HepG2 (cell line): ENCODE data around the gene ATXN7L3. TPM values are rescaled to one million over a fixed set of nuclear protein-coding genes. Genes with fewer than 3 reads are reported as not detected.

Source experiments
- BORCS8-MEF2B ChIP-seq: sonication (generic); formaldehyde crosslinking; IDR thresholded peaks from 2 replicates; pipeline ENCODE4 v1.8.0; 2022; ENCODE audit warnings: mild to moderate bottlenecking, missing genetic modification reagents
- GMEB2 ChIP-seq: IDR thresholded peaks from 2 replicates; pipeline ENCODE4 v1.6.1; 2016; ENCODE audit warnings: missing biosample characterization, missing genetic modification reagents, low read depth
- HOXA3 ChIP-seq: sonication (generic); formaldehyde crosslinking; IDR thresholded peaks from 2 replicates; pipeline ENCODE4 v1.5.0; 2020; ENCODE audit warnings: missing genetic modification reagents
- HOXA9 ChIP-seq: sonication (generic); formaldehyde crosslinking; IDR thresholded peaks from 2 replicates; pipeline ENCODE4 v1.8.1; 2022; ENCODE audit warnings: missing genetic modification reagents, mild to moderate bottlenecking, moderate library complexity, borderline replicate concordance
- KDM6A ChIP-seq: IDR thresholded peaks from 2 replicates; pipeline ENCODE4 v1.6.1; 2016; ENCODE audit warnings: low read depth
- MTF2 ChIP-seq: sonication (generic); formaldehyde crosslinking; IDR thresholded peaks from 2 replicates; pipeline ENCODE4 v1.5.0; 2020; ENCODE audit warnings: missing genetic modification reagents, borderline replicate concordance
- NPAS2 ChIP-seq: sonication (generic); formaldehyde crosslinking; IDR thresholded peaks from 2 replicates; pipeline ENCODE4 v1.8.0; 2022; ENCODE audit warnings: mild to moderate bottlenecking, missing genetic modification reagents, borderline replicate concordance
- PRPF4 ChIP-seq: fragments of 200-400 bp; formaldehyde crosslinking; IDR thresholded peaks from 2 replicates; pipeline ENCODE4 v1.6.1; 2016; ENCODE audit warnings: low read length, low read depth; ENCODE audit not compliant: poor library complexity, severe bottlenecking
- RAD51 ChIP-seq: fragments of 450-650 bp; IDR thresholded peaks from 2 replicates; pipeline ENCODE4 v1.6.1; 2016; ENCODE audit warnings: borderline replicate concordance
- SUZ12 ChIP-seq: fragments of 150-350 bp; IDR thresholded peaks from 2 replicates; pipeline ENCODE4 v1.6.1; 2014; ENCODE audit warnings: low read depth, low read length
- ZBTB34 ChIP-seq: sonication (generic); formaldehyde crosslinking; IDR thresholded peaks from 2 replicates; pipeline ENCODE4 v1.8.0; 2022; ENCODE audit warnings: mild to moderate bottlenecking, missing genetic modification reagents
- ZFP62 ChIP-seq: sonication (generic); formaldehyde crosslinking; IDR thresholded peaks from 2 replicates; pipeline ENCODE4 v1.4.0; 2020; ENCODE audit warnings: missing genetic modification reagents
- ZFP91 ChIP-seq: sonication (generic); formaldehyde crosslinking; IDR thresholded peaks from 2 replicates; pipeline ENCODE4 v1.9.0; 2022; ENCODE audit warnings: missing genetic modification reagents, mild to moderate bottlenecking, borderline replicate concordance
- ZNF121 ChIP-seq: sonication (generic); formaldehyde crosslinking; IDR thresholded peaks from 2 replicates; pipeline ENCODE4 v1.5.0; 2020; ENCODE audit warnings: mild to moderate bottlenecking, missing genetic modification reagents
- ZNF282 ChIP-seq: fragments of 450-650 bp; IDR thresholded peaks from 2 replicates; pipeline ENCODE4 v1.6.1; 2018; ENCODE audit not compliant: partially characterized antibody
- ZNF317 ChIP-seq: sonication (generic); formaldehyde crosslinking; IDR thresholded peaks from 2 replicates; pipeline ENCODE4 v1.5.0; 2020; ENCODE audit warnings: mild to moderate bottlenecking, missing genetic modification reagents
- ZNF577 ChIP-seq: sonication (generic); formaldehyde crosslinking; IDR thresholded peaks from 2 replicates; pipeline ENCODE4 v1.4.0; 2020; ENCODE audit warnings: mild to moderate bottlenecking, low read depth, missing genetic modification reagents, borderline replicate concordance
- ZNF589 ChIP-seq: sonication (generic); formaldehyde crosslinking; conservative IDR thresholded peaks from 2 replicates; pipeline ENCODE4 v1.8.0; 2022; ENCODE audit warnings: mild to moderate bottlenecking, moderate library complexity, missing genetic modification reagents
- ZNF703 ChIP-seq: sonication (generic); formaldehyde crosslinking; IDR thresholded peaks from 2 replicates; pipeline ENCODE4 v1.5.1; 2020; ENCODE audit warnings: missing genetic modification reagents, mild to moderate bottlenecking, moderate library complexity, borderline replicate concordance
- polyA plus RNA-seq, 8 experiments: library from polyadenylated mRNA; depleted of rRNA in 3 of 8; stranded (reverse) in 7 of 8; unstranded in 1 of 8; fragments of >200 nt; fragmentation: Illumina TruSeq in 4 of 8; extraction: Trizol in 4 of 8; gene quantifications; 2 replicates each; pipeline versions ENCODE4 v1.2.1 to v1.2.3, GENCODE V29; 2011 to 2016; ENCODE audit warnings: low read depth in 4 of 8, missing spikeins in 1 of 8, mixed read lengths in 1 of 8; ENCODE audit not compliant: insufficient read depth in 1 of 8
- total RNA-seq, 5 experiments: library from RNA; depleted of rRNA; stranded (reverse); fragments of >200 nt; fragmentation: Illumina TruSeq; extraction: Trizol; gene quantifications; 2 replicates each; pipeline ENCODE4 v1.2.3, GENCODE V29; 2016; ENCODE audit warnings: low read depth in 1 of 5
- TF ChIP-seq, protein P1 (sequence below): sonication (generic); formaldehyde crosslinking; IDR thresholded peaks from 2 replicates; pipeline ENCODE4 v1.4.0; 2020; ENCODE audit warnings: missing genetic modification reagents
- TF ChIP-seq, protein P2 (sequence below): sonication (generic); formaldehyde crosslinking; IDR thresholded peaks from 2 replicates; pipeline ENCODE4 v1.5.0; 2020; ENCODE audit warnings: missing genetic modification reagents, mild to moderate bottlenecking, borderline replicate concordance

ATXN7L3 gene
- total and polyA plus RNA-seq, 2 of the 13 experiments (the other 11 are each of a cell fraction or from before 2014, with no cell fraction given) = 44.5 to 59.1 TPM

DNA sequence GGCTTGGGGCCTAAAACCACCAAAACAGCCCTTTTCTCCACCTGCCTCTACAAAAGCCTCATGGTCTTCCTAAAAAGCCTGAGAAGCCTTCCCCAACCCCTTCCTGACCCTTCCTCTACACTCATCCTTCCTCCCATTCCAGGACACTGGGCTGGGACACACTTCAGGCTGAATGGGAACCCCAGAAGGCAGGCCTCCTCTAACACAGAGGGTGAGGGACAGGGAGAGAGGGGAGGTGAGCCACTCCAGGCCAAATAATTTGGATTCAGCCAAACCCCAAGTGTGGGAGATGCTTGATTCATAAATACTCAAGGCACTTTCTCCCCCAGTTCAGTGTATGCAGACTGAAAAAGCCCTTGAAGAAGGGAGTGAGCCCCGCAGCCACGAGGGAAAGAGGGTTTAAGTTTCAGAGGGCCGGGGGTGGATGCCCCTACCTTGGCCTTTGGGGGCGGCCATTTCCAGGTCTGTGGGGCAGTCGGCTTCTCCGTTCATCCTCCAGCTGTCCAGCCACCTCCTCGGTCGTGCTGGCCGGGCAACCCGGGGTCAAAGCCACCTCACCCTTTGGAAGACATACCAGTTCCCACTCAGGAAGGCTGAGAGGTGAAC lies 18.2 kb upstream of the ATXN7L3 start (continued):
- TF ChIP-seq GMEB2 (CRISPR knock-in tag) (no peak), ZNF589 (CRISPR knock-in tag) (no peak), ZNF121 (CRISPR knock-in tag) (no peak), PRPF4 (no peak), HOXA3 (CRISPR knock-in tag) (no peak), ZFP91 (peak; percentile 60; the same call in 1 of the 2 replicates), HOXA9 (CRISPR knock-in tag) (no peak), MTF2 (CRISPR knock-in tag) (no peak), NPAS2 (CRISPR knock-in tag) (no peak), ZBTB34 (CRISPR knock-in tag) (no peak), SUZ12 (no peak), ZFP62 (no peak), ZNF703 (CRISPR knock-in tag) (no peak), BORCS8-MEF2B (CRISPR knock-in tag) (peak; percentile 13; the same call in 1 of the 2 replicates), ZNF282 (no peak), ZNF317 (CRISPR knock-in tag) (no peak), KDM6A (CRISPR knock-in tag) (no peak), RAD51 (no peak), ZNF577 (CRISPR knock-in tag) (no peak)
- TF ChIP-seq, protein P1, sequence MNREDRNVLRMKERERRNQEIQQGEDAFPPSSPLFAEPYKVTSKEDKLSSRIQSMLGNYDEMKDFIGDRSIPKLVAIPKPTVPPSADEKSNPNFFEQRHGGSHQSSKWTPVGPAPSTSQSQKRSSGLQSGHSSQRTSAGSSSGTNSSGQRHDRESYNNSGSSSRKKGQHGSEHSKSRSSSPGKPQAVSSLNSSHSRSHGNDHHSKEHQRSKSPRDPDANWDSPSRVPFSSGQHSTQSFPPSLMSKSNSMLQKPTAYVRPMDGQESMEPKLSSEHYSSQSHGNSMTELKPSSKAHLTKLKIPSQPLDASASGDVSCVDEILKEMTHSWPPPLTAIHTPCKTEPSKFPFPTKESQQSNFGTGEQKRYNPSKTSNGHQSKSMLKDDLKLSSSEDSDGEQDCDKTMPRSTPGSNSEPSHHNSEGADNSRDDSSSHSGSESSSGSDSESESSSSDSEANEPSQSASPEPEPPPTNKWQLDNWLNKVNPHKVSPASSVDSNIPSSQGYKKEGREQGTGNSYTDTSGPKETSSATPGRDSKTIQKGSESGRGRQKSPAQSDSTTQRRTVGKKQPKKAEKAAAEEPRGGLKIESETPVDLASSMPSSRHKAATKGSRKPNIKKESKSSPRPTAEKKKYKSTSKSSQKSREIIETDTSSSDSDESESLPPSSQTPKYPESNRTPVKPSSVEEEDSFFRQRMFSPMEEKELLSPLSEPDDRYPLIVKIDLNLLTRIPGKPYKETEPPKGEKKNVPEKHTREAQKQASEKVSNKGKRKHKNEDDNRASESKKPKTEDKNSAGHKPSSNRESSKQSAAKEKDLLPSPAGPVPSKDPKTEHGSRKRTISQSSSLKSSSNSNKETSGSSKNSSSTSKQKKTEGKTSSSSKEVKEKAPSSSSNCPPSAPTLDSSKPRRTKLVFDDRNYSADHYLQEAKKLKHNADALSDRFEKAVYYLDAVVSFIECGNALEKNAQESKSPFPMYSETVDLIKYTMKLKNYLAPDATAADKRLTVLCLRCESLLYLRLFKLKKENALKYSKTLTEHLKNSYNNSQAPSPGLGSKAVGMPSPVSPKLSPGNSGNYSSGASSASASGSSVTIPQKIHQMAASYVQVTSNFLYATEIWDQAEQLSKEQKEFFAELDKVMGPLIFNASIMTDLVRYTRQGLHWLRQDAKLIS = no peak
- TF ChIP-seq, protein P2, sequence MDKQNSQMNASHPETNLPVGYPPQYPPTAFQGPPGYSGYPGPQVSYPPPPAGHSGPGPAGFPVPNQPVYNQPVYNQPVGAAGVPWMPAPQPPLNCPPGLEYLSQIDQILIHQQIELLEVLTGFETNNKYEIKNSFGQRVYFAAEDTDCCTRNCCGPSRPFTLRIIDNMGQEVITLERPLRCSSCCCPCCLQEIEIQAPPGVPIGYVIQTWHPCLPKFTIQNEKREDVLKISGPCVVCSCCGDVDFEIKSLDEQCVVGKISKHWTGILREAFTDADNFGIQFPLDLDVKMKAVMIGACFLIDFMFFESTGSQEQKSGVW (CRISPR knock-in tag) = no peak
